HG03558 (cell line): ENCODE measurements around the gene ARMS2.

Experiments
- ATAC-seq: cut with Tn5 transposase; IDR thresholded peaks from one replicate; pipeline ENCODE4 v1.9.1; 2021; ENCODE audit warnings: moderate number of reproducible peaks; ENCODE audit not compliant: unreplicated experiment; ENCODE audit errors: extremely low read depth

The ARMS2 gene

GRCh38 chr10:122449153-122449552 is 5.3 kb upstream of the ARMS2 start:
- ATAC-seq, result no peak

DNA sequence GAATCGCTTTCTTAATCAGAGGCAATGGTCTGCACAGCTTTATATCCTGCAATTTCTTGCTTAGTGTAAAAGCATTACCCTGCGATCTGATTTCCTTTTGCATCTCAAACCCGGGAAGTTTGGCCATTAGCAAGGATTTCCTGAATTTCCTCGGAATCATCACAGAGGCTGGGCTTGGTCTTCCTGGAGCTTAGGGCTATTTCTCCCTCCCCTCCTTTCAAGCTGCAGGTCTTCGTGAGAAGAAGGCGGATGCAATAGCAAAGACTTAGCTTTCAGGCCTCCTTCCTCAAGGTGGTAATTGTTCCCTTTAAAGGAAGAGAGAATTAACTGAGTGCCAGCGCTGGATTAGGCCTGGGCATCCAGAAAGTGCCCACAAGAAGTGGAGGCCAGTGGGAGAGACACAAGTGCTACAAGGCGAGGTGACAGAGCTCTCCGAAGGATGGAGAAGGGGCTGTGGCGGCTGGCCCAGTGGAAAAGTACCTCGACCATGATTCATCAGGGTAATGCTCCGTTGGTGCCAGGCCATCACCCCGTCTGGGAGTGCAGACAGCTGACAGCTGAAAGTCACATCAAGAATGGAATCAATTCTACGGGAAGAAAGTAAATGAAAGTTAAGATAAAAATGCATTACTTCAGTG is 4.0 kb upstream of the ARMS2 start:
- ATAC-seq, result no peak

DNA sequence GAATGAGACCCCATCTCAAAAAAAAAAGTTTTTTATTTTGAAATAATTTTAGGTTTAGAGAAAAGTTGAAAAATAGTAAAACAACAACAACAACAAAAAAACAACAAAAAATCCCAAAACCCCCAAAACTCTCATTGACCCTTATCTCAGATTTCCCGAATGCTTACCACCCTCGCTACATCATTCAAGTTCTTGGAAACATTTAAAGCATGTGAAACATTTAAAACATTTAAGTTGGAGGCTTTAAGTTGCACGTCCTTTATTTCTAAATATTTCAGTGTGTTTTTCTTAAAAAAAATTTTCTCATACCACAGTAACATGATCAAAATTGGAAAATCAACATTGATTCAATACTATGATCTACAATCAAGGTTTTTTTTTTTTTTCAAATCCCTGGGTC is 382 bp upstream of the ARMS2 start:
- no peak for ATAC-seq

DNA sequence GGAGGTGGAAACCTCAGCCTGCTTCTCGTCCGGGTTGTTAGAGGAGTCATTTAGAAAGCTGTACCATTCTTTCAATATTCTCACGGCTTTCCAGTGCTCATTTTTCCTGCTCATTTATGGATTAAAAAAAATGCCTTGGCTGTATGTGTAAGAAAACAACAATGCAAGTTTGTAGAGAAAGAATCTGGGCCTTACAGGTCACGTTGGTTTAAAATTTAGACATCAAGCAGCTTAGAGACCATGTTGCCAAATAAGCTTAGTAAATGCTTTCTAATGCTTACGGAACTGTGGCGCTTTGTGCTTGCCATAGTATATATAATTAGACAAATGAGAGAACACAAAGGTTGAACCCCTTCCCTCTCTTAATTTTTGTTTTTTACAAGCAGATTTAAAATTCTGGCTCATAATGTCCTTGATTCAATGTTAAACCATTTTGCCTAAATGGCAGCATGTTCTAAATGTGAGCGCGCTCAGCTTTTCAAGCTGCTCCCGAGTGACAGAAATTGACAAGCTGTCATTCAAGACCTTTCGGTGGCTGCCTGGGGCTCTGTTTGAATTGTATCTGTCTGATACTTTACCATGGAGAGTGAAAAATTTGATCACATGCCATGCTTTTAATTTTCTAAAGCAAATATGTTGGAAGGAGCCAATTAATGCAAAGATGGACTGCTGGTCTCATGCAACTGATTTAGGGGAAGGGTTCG is 1.1 kb downstream of the ARMS2 start:
- ATAC-seq, result no peak

DNA sequence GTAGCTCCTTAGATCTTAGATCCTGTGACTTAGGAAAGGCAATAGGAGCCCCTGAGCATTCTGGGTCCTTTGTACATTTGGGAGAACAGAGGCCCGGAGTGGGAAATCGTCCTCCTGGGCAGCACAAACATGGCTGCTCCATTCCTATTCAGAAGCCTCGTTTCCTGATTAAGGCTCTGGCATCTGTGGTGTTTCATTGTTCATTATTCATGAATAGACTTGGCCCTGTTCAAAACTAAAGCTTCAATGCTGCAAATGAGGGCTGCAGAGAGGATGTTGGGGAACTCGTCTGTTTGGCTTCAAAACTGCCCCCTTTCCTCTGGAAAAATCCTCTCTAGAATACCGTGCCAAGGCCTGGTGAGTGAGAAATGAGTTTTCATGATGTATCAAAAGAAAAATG is 3.5 kb downstream of the ARMS2 start:
- no peak for ATAC-seq

- ATAC-seq, result no peak
These were observed 4.2 kb downstream of the ARMS2 start for GRCh38 chr10:122458693-122459092.

DNA sequence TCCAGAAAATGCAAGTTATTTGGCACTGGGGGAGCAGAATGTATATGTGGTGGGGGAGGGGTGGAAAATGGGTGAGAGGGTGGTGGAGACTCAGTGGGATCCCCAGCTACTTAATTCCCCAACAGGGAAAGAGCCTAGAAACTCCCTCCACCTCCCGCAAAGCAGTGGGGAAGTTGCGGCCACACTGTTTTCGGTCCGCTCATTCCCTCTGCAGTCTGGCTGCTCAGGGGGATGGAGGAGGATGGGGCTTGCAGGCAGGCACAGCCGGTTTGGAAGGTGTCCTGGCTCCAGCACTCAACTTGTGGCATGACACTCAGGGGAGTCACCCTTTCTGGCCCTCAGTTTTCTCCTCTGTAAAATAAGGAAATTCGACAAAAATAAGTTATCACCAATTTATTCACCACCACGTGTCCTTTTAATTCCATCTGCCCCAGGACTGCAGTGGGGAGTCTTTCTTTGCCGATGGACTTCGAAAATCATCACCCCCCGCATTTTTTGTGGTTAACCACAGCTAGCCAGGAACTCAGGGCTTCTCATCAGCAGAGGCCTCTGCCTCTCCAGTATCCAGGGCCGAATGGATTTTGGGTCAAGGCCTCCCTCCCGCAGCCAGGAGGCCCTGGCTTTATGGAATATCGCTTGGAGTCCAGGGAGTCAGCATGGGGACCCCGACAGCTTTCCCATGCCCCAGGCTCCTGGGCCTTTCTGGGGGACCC is 5.3 kb downstream of the ARMS2 start:
- ATAC-seq, result no peak

- no peak for ATAC-seq
These were observed 6.4 kb downstream of the ARMS2 start for GRCh38 chr10:122460891-122461293.

DNA sequence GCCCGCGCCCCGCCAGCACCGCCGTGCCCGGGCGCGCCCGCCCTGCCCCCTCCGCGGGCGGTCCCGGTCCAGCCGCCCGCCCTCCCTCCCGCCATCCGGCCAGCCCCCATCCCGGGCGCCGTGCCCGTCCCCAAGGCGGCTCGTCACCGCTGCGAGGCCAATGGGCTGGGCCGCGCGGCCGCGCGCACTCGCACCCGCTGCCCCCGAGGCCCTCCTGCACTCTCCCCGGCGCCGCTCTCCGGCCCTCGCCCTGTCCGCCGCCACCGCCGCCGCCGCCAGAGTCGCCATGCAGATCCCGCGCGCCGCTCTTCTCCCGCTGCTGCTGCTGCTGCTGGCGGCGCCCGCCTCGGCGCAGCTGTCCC is 6.9 kb downstream of the ARMS2 start, which contains the start of gene HTRA1:
Gene HTRA1, plus strand, starts transcription at position 187 of the 362 bp plus-strand sequence. Its CDS starts 100 bp downstream, at position 287.
- ATAC-seq, result no peak

DNA sequence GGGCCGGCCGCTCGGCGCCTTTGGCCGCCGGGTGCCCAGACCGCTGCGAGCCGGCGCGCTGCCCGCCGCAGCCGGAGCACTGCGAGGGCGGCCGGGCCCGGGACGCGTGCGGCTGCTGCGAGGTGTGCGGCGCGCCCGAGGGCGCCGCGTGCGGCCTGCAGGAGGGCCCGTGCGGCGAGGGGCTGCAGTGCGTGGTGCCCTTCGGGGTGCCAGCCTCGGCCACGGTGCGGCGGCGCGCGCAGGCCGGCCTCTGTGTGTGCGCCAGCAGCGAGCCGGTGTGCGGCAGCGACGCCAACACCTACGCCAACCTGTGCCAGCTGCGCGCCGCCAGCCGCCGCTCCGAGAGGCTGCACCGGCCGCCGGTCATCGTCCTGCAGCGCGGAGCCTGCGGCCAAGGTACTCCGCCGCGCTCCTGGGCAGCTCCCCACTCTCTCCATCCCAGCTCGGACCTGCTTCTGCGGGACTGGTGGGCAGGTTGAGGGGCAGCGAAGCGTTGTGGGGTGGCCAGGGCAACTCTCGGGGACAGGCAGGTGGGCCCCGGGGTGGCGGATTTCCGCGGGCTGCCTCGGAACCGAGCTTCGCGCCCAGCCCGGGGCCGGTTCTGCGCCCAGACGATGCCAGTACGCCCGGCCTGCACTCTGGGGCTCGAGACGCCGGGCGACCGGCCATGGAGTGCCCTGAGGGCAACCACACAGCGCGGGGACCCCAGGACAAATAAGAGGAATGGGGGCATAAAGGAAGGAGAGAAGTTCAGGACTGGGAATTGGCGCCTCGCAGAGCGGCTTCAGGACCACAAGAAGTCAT is 7.5 kb downstream of the ARMS2 start:
- ATAC-seq, result no peak

GRCh38 chr10:122462533-122463465 is 8.3 kb downstream of the ARMS2 start:
- no peak for ATAC-seq

DNA sequence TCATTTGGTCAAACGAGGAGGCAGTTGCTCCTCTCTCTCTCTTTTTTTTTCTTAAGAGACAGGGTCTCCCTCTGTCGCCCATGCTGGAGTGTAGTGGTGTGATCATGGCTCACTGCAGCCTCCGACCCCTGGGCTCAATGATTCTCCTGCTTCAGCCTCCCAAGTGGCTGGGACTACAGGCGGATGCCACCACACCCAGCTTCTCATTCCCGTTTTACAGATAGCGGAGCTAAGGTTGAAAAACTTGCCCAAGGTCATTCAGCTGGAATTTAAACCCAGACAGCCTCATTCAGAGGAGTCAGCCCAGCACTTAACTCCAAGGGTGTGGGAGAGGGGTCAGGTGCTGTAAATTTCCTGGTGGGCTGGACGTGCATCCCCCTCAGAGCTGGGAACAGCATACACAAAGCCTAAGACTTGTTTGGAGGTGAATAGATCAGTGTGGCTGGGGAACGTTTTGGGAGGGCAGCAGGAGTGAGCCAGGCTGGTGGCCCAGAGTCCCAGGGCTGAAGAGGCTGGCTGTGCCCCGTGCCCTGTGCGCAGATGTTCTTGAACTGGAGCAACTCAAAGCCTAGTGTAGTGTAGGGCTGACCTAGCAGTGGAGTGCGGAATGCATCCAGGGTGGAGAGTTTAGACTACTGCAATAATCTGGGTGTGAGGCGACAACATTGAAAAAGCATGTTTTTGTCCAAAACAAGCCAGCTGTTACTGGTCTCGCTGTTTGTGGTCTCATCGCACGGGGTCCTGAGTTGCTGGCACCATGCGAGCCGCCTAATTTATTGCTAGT is 9.2 kb downstream of the ARMS2 start:
- no peak for ATAC-seq

GRCh38 chr10:122464250-122464510 is 9.7 kb downstream of the ARMS2 start:
- ATAC-seq, result no peak

GRCh38 chr10:122464586-122464985 is 10.1 kb downstream of the ARMS2 start:
- no peak for ATAC-seq

- ATAC-seq, result no peak
These were observed 11.1 kb downstream of the ARMS2 start for GRCh38 chr10:122465401-122466040.

DNA sequence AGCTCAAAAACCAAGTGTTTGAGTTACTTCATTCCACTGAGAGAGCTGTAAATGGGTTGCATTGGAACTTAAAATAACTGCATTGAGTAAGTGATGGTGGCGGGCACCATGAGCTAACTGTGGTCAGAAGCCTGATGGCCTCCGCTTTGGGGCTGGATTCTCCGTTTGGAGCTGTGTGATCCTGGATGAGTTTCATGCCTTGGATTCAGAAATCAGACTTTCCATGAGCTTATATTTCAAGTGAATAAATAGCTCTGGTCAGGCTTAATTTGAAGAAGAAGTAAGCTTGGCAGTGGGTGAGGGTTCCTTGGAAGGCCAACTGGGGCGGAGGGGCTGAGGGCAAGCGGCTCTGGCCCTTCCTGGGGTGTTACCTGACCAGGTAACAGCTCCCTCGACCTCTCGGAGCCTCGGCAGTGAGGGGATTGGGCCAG is 12.5 kb downstream of the ARMS2 start:
- ATAC-seq, result no peak

DNA sequence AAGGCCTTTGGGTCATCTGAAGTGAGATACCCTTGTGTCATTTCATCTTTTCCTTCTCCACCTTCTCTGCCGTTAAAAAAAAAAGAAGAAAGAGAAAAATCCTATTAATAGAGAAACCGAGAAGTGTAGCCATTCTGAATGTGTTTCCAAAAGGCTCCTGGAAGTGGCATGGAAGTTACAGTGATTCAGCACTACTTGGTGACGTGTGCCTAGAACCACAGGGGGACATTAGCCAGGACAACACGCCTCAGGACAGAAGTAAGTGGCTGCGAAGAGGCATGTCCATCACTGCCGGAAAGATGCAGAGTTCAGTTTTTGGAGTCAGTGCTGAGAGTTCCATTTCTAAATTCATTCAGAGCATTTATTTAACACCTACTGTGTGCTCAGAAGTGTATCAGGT is 13.2 kb downstream of the ARMS2 start:
- ATAC-seq, result no peak

GRCh38 chr10:122468307-122468925 is 14.0 kb downstream of the ARMS2 start:
- no peak for ATAC-seq
